WTC11 (cell line): ENCODE results near the gene GRB10. TPM values are rescaled to one million over a fixed set of nuclear protein-coding genes. Genes with fewer than 3 reads are reported as not detected.

Experiments
- ATAC-seq: fragments of 200-7000 bp; cut with Tn5 transposase; 2 replicates; pipeline ENCODE4 v1.10.0; 2021; ENCODE audit warnings: mild to moderate bottlenecking, moderate library complexity
- CTCF ChIA-PET: fragments of 300-600 bp; sonication (Branson Sonifier 250); formaldehyde crosslinking; loops from one replicate; lab custom pipeline; 2021; ENCODE audit warnings: antibody characterized with exemption; lab: Charles Lee
- POLR2A ChIA-PET: fragments of 350-600 bp; sonication (Branson Sonifier 250); formaldehyde crosslinking; loops from one replicate; lab custom pipeline; 2021; ENCODE audit warnings: antibody characterized with exemption; lab: Charles Lee
- DNase-seq: peaks from one replicate; pipeline ENCODE4 v3.0.0; 2021; ENCODE audit warnings: low spot score
- H3K27ac Mint-ChIP-seq: 2 replicates; pipeline ENCODE4 v1.8.0; 2021; ENCODE audit warnings: mixed read lengths
- H3K27me3 Mint-ChIP-seq: 2 replicates; pipeline ENCODE4 v1.8.0; 2021; ENCODE audit warnings: low read depth, mild to moderate bottlenecking, moderate library complexity, mixed read lengths
- H3K36me3 Mint-ChIP-seq: 2 replicates; pipeline ENCODE4 v1.8.0; 2021; ENCODE audit warnings: mixed read lengths
- H3K4me1 Mint-ChIP-seq: 2 replicates; pipeline ENCODE4 v1.8.0; 2022; ENCODE audit warnings: mixed read lengths
- H3K4me3 Mint-ChIP-seq: 2 replicates; pipeline ENCODE4 v1.8.0; 2021; ENCODE audit warnings: mild to moderate bottlenecking, moderate library complexity, mixed read lengths
- H3K9me3 Mint-ChIP-seq: 2 replicates; pipeline ENCODE4 v1.8.0; 2021; ENCODE audit warnings: mixed read lengths
- AFF4 ChIP-seq: sonication (generic); formaldehyde crosslinking; IDR thresholded peaks from 2 replicates; pipeline ENCODE4 v1.8.1; 2023; ENCODE audit warnings: mild to moderate bottlenecking, missing genetic modification reagents, borderline replicate concordance
- CREB1 ChIP-seq: sonication (generic); formaldehyde crosslinking; IDR thresholded peaks from 2 replicates; pipeline ENCODE4 v1.8.0; 2023; ENCODE audit warnings: mild to moderate bottlenecking, missing genetic modification reagents
- GABPB1 ChIP-seq: sonication (generic); formaldehyde crosslinking; IDR thresholded peaks from 2 replicates; pipeline ENCODE4 v1.8.1; 2023; ENCODE audit warnings: mild to moderate bottlenecking, missing genetic modification reagents
- IRF2 ChIP-seq: sonication (generic); formaldehyde crosslinking; IDR thresholded peaks from 2 replicates; pipeline ENCODE4 v1.8.0; 2022; ENCODE audit warnings: low read depth, missing genetic modification reagents, borderline replicate concordance
- MLX ChIP-seq: sonication (generic); formaldehyde crosslinking; IDR thresholded peaks from 2 replicates; pipeline ENCODE4 v1.8.1; 2023; ENCODE audit warnings: mild to moderate bottlenecking, missing genetic modification reagents, moderate library complexity
- NFATC4 ChIP-seq: fragments of 250-450 bp; sonication (Bioruptor Pico); IDR thresholded peaks from 2 replicates; pipeline ENCODE4 v1.9.0; 2021; ENCODE audit warnings: mild to moderate bottlenecking
- NFYB ChIP-seq: sonication (generic); formaldehyde crosslinking; conservative IDR thresholded peaks from 2 replicates; pipeline ENCODE4 v1.8.0; 2022; ENCODE audit warnings: low read depth, missing genetic modification reagents
- PRDM15 ChIP-seq: sonication (generic); formaldehyde crosslinking; IDR thresholded peaks from 2 replicates; pipeline ENCODE4 v1.8.0; 2022; ENCODE audit warnings: missing genetic modification reagents
- PRRX2 ChIP-seq: fragments of 250-450 bp; sonication (Bioruptor Pico); IDR thresholded peaks from 2 replicates; pipeline ENCODE4 v1.8.0; 2021; ENCODE audit warnings: mild to moderate bottlenecking
- STAT6 ChIP-seq: sonication (generic); formaldehyde crosslinking; conservative IDR thresholded peaks from 2 replicates; pipeline ENCODE4 v1.8.1; 2023; ENCODE audit warnings: mild to moderate bottlenecking, low read depth, missing genetic modification reagents, moderate library complexity
- TP53 ChIP-seq: sonication (generic); formaldehyde crosslinking; IDR thresholded peaks from 2 replicates; pipeline ENCODE4 v1.8.1; 2023; ENCODE audit warnings: mild to moderate bottlenecking, missing genetic modification reagents
- ZNF219 ChIP-seq: sonication (generic); formaldehyde crosslinking; IDR thresholded peaks from 2 replicates; pipeline ENCODE4 v1.8.0; 2023; ENCODE audit warnings: missing genetic modification reagents, mild to moderate bottlenecking, borderline replicate concordance
- ZNF232 ChIP-seq: sonication (generic); formaldehyde crosslinking; IDR thresholded peaks from 2 replicates; pipeline ENCODE4 v1.8.0; 2022; ENCODE audit warnings: mild to moderate bottlenecking, missing genetic modification reagents
- ZNF263 ChIP-seq: sonication (generic); formaldehyde crosslinking; IDR thresholded peaks from 2 replicates; pipeline ENCODE4 v1.8.1; 2022; ENCODE audit warnings: low read depth, mild to moderate bottlenecking, moderate library complexity, missing genetic modification reagents
- ZNF512 ChIP-seq: sonication (generic); formaldehyde crosslinking; IDR thresholded peaks from 2 replicates; pipeline ENCODE4 v1.8.1; 2022; ENCODE audit warnings: missing genetic modification reagents, borderline replicate concordance
- ZNF671 ChIP-seq: fragments of 250-450 bp; sonication (Bioruptor Pico); IDR thresholded peaks from 2 replicates; pipeline ENCODE4 v1.8.0; 2021; ENCODE audit warnings: mild to moderate bottlenecking
- total RNA-seq: library from RNA; stranded (reverse); gene quantifications from 3 replicates; pipeline ENCODE4 v1.2.3, GENCODE V29; 2021

GRB10 gene
- total RNA-seq, 1 experiment from 2014 or later: 103 TPM

GRCh38 chr7:50790381-50790780 is 7.7 kb upstream of the GRB10 start:
- ChIA-PET POLR2A (interaction anchor here (0.8 kb wide), 1 partner anchor 89 kb away, joined by 3 read pairs; no protein-coding TSS in a partner anchor), CTCF (interaction anchor here (0.7 to 1.6 kb wide), 3 partner anchors 193 to 351 kb away, joined by 3 to 5 read pairs (median 3); no protein-coding TSS in a partner anchor)
- Mint-ChIP-seq H3K36me3 (peaks cover 29% of the 10 kb centered on the region), H3K4me3 (peak overlapping the region; percentile 91; the same call in 1 of the 2 replicates), H3K9me3 (peaks cover 20% of the 10 kb centered on the region), H3K27ac (no peak overlapping the region), H3K4me1 (peaks cover 42% of the 10 kb centered on the region), H3K27me3 (peaks cover 27% of the 10 kb centered on the region)
- no peak for TF ChIP-seq ZNF671 (CRISPR knock-in tag)
- no peak for TF ChIP-seq PRDM15 (CRISPR knock-in tag)
- no peak for TF ChIP-seq ZNF263
- no peak for TF ChIP-seq PRRX2 (CRISPR knock-in tag)
- TF ChIP-seq NFATC4: no peak
- no peak for TF ChIP-seq IRF2 (CRISPR knock-in tag)
- TF ChIP-seq AFF4: no peak
- TF ChIP-seq ZNF232 (CRISPR knock-in tag): no peak
- TF ChIP-seq STAT6 (CRISPR knock-in tag): no peak
- TF ChIP-seq NFYB (CRISPR knock-in tag): no peak
- no peak for TF ChIP-seq ZNF512 (CRISPR knock-in tag)
- TF ChIP-seq ZNF219 (CRISPR knock-in tag): no peak
- TF ChIP-seq CREB1 (CRISPR knock-in tag): no peak
- no peak for TF ChIP-seq TP53 (CRISPR knock-in tag)
- DNase-seq (no peak), ATAC-seq (no peak)

GRCh38 chr7:50788382-50788781 is 5.7 kb upstream of the GRB10 start:
- DNase-seq (no peak), ATAC-seq (no peak)
- Mint-ChIP-seq H3K9me3 (peaks cover 20% of the 10 kb centered on the region), H3K4me1 (peaks cover 45% of the 10 kb centered on the region), H3K27me3 (peaks cover 15% of the 10 kb centered on the region), H3K36me3 (peaks cover 29% of the 10 kb centered on the region), H3K27ac (no peak overlapping the region), H3K4me3 (no peak overlapping the region)
- ChIA-PET CTCF (no interaction called here), POLR2A (no interaction called here)
- TF ChIP-seq GABPB1 (CRISPR knock-in tag) (no peak), MLX (no peak)
